Calu3 (cell line): Measurements from ENCODE around the gene WSCD2. TPM values are rescaled to one million over a fixed set of nuclear protein-coding genes. Genes with fewer than 3 reads are reported as not detected.

Experiments
- BruUV-seq: library from RNA; stranded (reverse); fragments of 400-500 nt; replicated peaks from 2 replicates; lab custom pipeline; 2021; lab: Mats Ljungman, UMichigan
- CTCF ChIA-PET: fragments of 300-600 bp; sonication (Branson Sonifier 250); formaldehyde crosslinking; loops from one replicate; lab custom pipeline; 2022; ENCODE audit warnings: antibody characterized with exemption; lab: Charles Lee
- DNase-seq: peaks from one replicate; pipeline ENCODE4 v3.0.0; 2022
- H3K27ac Mint-ChIP-seq: one replicate; pipeline ENCODE4 v1.8.0; 2022; ENCODE audit warnings: mixed read lengths; ENCODE audit not compliant: unreplicated experiment
- H3K27me3 Mint-ChIP-seq: one replicate; pipeline ENCODE4 v1.8.0; 2022; ENCODE audit warnings: mixed read lengths; ENCODE audit not compliant: unreplicated experiment
- H3K36me3 Mint-ChIP-seq: one replicate; pipeline ENCODE4 v1.8.0; 2022; ENCODE audit warnings: mild to moderate bottlenecking, moderate library complexity, mixed read lengths; ENCODE audit not compliant: insufficient read depth, unreplicated experiment
- H3K4me1 Mint-ChIP-seq: one replicate; pipeline ENCODE4 v1.8.0; 2022; ENCODE audit warnings: mild to moderate bottlenecking, low read depth, mixed read lengths; ENCODE audit not compliant: unreplicated experiment
- H3K4me3 Mint-ChIP-seq: one replicate; pipeline ENCODE4 v1.8.0; 2022; ENCODE audit warnings: mild to moderate bottlenecking, low read depth, moderate library complexity, mixed read lengths; ENCODE audit not compliant: unreplicated experiment
- H3K9me3 Mint-ChIP-seq: one replicate; pipeline ENCODE4 v1.8.0; 2022; ENCODE audit warnings: low read depth, mixed read lengths; ENCODE audit not compliant: unreplicated experiment
- intact Hi-C: fragments of 100-400 bp; cut with micrococcal nuclease; formaldehyde crosslinking; loops from one replicate; pipeline ENCODE4 v1.10.0; 2022; ENCODE audit not compliant: unreplicated experiment
- total RNA-seq: library from RNA; stranded (reverse); gene quantifications from 2 replicates; pipeline ENCODE4 v1.2.3, GENCODE V29; 2022
- TF ChIP-seq, protein P1 (sequence below): fragments of 200-600 bp; IDR thresholded peaks from one replicate; pipeline ENCODE4 v1.8.0; 2022; ENCODE audit warnings: antibody characterized with exemption; ENCODE audit not compliant: unreplicated experiment

Gene WSCD2
- total RNA-seq, 1 experiment from 2014 or later: not detected

DNA sequence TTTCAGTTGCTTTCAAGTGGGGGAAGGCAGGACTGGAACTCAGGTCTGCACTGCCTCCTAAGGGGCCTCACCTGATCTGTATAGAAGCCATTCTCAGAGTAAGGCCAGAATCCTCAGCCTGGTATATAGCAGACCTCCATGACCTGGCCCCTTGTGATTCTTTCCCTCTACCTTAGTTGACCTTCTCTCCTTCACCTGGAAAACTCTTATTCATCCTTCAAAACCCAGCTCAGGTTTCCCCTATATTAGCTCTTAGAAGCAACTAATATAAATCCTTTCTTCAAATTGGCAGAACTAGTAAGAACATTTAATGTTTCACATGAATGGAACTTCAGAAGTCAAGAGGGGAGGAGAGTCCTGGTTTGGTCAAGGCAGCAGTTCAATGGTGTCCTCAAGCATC is 26.0 kb upstream of the WSCD2 start:
- no peaks in the 10 kb centered on the region for H3K4me1 Mint-ChIP-seq
- no peak for DNase-seq
- TF ChIP-seq, protein P1, sequence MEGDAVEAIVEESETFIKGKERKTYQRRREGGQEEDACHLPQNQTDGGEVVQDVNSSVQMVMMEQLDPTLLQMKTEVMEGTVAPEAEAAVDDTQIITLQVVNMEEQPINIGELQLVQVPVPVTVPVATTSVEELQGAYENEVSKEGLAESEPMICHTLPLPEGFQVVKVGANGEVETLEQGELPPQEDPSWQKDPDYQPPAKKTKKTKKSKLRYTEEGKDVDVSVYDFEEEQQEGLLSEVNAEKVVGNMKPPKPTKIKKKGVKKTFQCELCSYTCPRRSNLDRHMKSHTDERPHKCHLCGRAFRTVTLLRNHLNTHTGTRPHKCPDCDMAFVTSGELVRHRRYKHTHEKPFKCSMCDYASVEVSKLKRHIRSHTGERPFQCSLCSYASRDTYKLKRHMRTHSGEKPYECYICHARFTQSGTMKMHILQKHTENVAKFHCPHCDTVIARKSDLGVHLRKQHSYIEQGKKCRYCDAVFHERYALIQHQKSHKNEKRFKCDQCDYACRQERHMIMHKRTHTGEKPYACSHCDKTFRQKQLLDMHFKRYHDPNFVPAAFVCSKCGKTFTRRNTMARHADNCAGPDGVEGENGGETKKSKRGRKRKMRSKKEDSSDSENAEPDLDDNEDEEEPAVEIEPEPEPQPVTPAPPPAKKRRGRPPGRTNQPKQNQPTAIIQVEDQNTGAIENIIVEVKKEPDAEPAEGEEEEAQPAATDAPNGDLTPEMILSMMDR: no peak
- no peak overlapping the region for H3K27ac Mint-ChIP-seq
- no peaks in the 10 kb centered on the region for H3K36me3 Mint-ChIP-seq
- BruUV-seq: no TSS peak
- H3K9me3 Mint-ChIP-seq: no peaks in the 10 kb centered on the region
- H3K4me3 Mint-ChIP-seq: no peak overlapping the region
- peaks cover 45% of the 10 kb centered on the region for H3K27me3 Mint-ChIP-seq
- intact Hi-C loops: no loop called here
- CTCF ChIA-PET: no interaction called here

DNA sequence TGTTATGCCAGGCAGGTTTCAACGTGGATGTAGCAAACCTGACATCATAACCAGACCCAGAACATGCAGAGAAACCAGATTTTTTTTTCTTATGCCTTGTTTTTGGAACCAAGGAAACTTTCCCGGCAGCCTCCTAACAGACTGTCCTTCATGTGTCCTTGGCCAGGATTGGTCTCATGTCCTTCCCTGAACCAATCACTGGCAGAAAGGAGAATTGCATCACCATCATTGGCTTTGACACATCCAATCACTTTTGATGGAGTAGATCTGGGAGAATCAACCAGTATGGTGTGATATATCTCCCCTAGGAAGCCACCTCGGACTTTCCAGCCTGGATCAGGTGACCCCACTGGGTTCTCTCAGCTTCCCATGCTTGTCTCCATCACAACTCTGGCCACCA is 25.6 kb upstream of the WSCD2 start:
- no peak for DNase-seq
- no TSS peak for BruUV-seq
- CTCF ChIA-PET: no interaction called here
- Mint-ChIP-seq H3K4me1 (no peaks in the 10 kb centered on the region), H3K27me3 (peaks cover 42% of the 10 kb centered on the region), H3K9me3 (no peaks in the 10 kb centered on the region), H3K27ac (no peak overlapping the region), H3K4me3 (no peak overlapping the region), H3K36me3 (no peaks in the 10 kb centered on the region)
- intact Hi-C loops: no loop called here
- TF ChIP-seq, protein P1: no peak

DNA sequence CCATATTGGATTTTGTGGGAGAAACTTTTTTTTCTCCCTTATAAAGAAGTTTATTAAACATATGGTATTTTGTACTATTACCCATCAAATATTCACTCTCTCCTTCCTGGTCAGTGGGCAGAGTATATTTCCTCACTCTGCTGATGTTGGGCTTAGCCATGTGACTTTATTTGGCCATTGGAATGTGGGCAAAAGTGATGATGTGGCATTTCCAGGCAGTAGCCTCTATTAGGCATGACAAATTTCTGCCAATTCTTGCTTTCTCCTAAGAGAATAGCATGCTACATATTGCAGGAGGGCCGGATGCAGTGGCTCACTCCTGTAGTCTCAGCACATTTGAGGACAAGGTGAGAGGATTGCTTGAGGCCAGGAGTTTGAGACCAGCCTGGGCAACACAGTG is 24.4 kb upstream of the WSCD2 start:
- no TSS peak for BruUV-seq
- CTCF ChIA-PET: no interaction called here
- intact Hi-C loops: no loop called here
- no peak for DNase-seq
- no peaks in the 10 kb centered on the region for H3K36me3 Mint-ChIP-seq
- H3K9me3 Mint-ChIP-seq: no peaks in the 10 kb centered on the region
- H3K27me3 Mint-ChIP-seq: peaks cover 31% of the 10 kb centered on the region
- no peaks in the 10 kb centered on the region for H3K4me1 Mint-ChIP-seq
- TF ChIP-seq, protein P1: no peak
- H3K27ac Mint-ChIP-seq: no peak overlapping the region
- H3K4me3 Mint-ChIP-seq: no peak overlapping the region

DNA sequence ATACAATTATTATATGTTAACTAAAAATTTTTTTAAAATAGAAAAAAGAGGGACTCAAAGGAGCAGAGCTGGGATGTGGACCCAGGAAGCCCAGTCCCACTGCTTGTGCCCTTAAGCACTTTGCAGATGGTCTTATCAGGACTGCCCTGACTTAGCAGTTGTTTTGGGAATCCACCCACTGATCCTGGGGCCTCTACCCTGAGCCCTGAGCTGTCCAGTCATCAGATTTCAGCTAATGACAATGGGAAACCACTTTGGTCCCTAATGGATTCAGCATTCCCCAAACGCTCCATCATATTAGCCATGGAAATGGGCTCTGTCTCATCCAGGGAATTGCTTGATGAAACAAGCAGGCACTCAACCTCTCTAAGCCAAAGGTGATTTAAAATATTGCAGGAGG is 22.5 kb upstream of the WSCD2 start:
- Mint-ChIP-seq H3K4me3 (no peak overlapping the region), H3K4me1 (no peaks in the 10 kb centered on the region), H3K27ac (no peak overlapping the region), H3K36me3 (no peaks in the 10 kb centered on the region), H3K27me3 (peaks cover 21% of the 10 kb centered on the region), H3K9me3 (no peaks in the 10 kb centered on the region)
- intact Hi-C loops: no loop called here
- no TSS peak for BruUV-seq
- CTCF ChIA-PET: no interaction called here
- TF ChIP-seq, protein P1: no peak
- no peak for DNase-seq
